Esophagus squamous epithelium (tissue), 4 donors: ENCODE data around the gene ADAMTS9.

Source experiments
- POLR2A ChIP-seq, 4 donors: fragments of 450-650 bp; IDR thresholded peaks; one replicate each; pipeline ENCODE4 v1.6.1; 2017; ENCODE audit warnings: antibody characterized with exemption in 4 of 4, mild to moderate bottlenecking in 4 of 4, moderate library complexity in 3 of 4
- TF ChIP-seq, protein P1 (sequence below), 6 experiments: fragments of 450-650 bp in 4 of 6; fragments of 200-600 bp in 2 of 6; sonication (generic) in 2 of 6; IDR thresholded peaks; one replicate each; pipeline ENCODE4 v1.5.1; 2016 to 2019; ENCODE audit warnings: antibody characterized with exemption in 6 of 6, mild to moderate bottlenecking in 4 of 6, moderate library complexity in 4 of 6

DNA sequence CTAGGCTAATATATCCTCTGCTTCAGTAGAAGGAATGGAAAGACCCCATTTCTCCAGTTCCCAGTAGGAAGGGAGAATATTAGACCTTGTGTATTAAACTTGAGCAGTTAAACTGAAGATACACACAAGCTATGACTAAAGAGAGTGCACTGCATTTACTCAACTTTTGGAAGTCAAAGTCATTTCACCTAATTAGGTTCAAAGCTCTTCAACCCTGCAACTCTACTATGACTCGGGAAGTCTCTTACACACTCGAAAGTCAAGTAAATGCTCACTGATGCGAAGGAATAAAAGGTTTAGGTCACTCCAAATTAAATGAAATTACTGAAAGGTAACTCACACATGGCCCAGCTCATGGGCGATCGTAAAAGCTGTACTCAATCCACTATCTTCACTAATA, 33.8 kb downstream of the ADAMTS9 start:
- TF ChIP-seq, protein P1, sequence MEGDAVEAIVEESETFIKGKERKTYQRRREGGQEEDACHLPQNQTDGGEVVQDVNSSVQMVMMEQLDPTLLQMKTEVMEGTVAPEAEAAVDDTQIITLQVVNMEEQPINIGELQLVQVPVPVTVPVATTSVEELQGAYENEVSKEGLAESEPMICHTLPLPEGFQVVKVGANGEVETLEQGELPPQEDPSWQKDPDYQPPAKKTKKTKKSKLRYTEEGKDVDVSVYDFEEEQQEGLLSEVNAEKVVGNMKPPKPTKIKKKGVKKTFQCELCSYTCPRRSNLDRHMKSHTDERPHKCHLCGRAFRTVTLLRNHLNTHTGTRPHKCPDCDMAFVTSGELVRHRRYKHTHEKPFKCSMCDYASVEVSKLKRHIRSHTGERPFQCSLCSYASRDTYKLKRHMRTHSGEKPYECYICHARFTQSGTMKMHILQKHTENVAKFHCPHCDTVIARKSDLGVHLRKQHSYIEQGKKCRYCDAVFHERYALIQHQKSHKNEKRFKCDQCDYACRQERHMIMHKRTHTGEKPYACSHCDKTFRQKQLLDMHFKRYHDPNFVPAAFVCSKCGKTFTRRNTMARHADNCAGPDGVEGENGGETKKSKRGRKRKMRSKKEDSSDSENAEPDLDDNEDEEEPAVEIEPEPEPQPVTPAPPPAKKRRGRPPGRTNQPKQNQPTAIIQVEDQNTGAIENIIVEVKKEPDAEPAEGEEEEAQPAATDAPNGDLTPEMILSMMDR (IDR thresholded peaks at IDR 0.05) = no peak
- TF ChIP-seq POLR2A (IDR thresholded peaks at IDR 0.05) = no peak
